SH-SY5Y (cell line): ENCODE results near the gene PLPPR2.

Experiments used
- GATA2 ChIP-seq: IDR thresholded peaks from 2 replicates; pipeline ENCODE4 v1.6.1; 2011; ENCODE audit warnings: mild to moderate bottlenecking, low read depth, low read length
- GATA3 ChIP-seq: IDR thresholded peaks from 2 replicates; pipeline ENCODE4 v1.6.1; 2011; ENCODE audit warnings: low read depth, mild to moderate bottlenecking, low read length, moderate library complexity

PLPPR2 gene

DNA sequence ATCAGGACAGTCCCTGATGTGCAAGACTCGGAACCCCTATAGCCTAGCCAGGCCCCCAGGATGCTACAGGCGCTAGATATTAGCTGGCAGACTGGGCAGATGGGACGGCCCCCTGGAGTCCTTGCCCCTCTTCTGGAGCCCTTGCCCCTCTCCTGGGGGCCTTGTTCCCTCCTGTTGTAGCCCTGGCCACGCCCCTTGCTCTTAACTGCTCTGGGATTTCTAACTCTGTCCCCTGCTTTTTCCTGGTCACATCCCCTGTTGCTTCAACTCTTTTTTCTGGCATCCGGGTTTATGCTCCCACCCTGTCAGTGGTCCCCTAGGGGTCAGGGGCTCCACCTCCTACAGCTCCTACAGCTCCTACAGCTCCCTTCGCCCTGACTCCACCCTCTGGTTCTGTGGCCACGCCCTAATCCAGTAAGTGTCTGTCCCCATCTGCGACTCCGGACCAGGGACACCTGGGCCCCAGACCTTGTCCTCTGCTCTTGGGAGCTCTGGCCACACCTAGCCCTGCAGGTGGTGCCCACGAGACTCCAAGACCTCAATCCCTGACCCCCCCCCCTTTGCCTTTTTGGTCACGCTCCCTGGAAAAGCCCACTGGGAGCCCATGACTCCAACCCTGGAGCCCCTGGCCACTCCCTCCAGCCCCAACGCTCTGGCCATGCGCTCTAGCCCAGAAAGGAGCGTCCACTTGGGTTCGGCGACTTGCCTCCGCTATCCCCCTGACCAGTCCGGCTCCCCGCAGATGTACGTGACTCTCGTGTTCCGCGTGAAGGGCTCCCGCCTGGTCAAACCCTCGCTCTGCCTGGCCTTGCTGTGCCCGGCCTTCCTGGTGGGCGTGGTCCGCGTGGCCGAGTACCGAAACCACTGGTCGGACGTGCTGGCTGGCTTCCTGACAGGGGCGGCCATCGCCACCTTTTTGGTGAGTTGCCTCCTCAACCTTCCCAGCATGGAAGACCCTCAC, 6.8 kb downstream of the PLPPR2 start:
- TF ChIP-seq GATA3, result no peak
- TF ChIP-seq GATA2, result no peak

GRCh38 chr19:11363881-11364280, 8.6 kb downstream of the PLPPR2 start:
- TF ChIP-seq GATA3 (no peak), GATA2 (no peak)

DNA sequence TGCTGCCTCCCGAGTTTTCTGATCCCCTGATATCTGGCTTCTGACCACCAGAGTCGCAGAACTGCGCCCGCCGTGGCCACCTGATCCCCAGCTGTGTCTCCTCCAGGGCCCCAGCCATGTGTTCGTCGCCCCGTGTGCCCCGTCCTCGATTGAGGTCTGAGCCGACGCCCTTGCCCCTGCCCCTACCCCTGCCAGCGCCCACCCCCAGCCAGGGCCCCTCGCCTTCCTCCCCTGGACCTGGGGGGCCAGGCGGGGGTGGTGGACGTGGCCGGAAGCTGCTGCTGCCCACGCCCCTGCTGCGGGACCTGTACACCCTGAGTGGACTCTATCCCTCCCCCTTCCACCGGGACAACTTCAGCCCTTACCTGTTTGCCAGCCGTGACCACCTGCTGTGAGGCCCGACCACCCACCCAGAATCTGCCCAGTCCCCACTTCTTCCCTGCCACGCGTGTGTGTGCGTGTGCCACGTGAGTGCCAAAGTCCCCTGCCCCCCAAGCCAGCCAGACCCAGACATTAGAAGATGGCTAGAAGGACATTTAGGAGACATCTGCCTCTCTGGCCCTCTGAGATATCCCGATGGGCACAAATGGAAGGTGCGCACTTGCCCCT, 9.2 kb downstream of the PLPPR2 start:
- no peak for TF ChIP-seq GATA3
- TF ChIP-seq GATA2, result no peak

DNA sequence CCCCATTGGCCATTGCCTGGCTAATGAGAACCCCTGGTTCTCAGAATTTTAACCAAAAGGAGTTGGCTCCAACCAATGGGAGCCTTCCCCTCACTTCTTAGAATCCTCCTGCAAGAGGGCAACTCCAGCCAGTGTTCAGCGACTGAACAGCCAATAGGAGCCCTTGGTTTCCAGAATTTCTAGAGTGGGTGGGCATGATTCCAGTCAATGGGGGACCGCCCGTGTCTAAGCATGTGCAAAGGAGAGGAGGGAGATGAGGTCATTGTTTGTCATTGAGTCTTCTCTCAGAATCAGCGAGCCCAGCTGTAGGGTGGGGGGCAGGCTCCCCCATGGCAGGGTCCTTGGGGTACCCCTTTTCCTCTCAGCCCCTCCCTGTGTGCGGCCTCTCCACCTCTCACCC, 9.7 kb downstream of the PLPPR2 start:
- TF ChIP-seq GATA2 (no peak), GATA3 (no peak)

DNA sequence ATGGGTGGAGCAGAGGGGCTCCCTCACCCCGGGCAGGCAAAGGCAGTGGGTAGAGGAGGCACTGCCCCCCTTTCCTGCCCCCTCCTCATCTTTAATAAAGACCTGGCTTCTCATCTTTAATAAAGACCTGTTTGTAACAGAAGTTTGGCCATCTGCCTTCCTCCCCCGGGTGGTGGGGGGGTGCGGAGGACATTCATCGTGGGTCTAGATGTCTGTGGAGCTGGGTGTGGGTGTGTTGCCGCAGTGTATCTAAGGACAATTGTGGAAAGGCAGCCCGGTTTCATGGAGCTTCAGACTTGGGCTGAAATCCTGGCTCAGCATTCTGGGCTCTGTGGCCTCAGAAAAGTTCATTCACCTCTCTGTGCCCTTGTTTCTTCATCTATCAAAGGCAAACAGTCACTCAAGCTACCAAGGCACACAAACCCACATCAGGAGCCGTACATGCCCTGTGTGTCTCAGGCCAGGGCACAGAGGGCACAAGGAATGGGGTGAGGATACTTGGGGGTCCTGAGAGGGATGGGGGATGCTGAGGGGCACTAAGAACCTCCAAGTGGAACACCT, 10.4 kb downstream of the PLPPR2 start:
- no peak for TF ChIP-seq GATA2
- no peak for TF ChIP-seq GATA3

GRCh38 chr19:11367528-11367927, 12.3 kb downstream of the PLPPR2 start:
- TF ChIP-seq GATA3, result no peak
- no peak for TF ChIP-seq GATA2

- TF ChIP-seq GATA2 (no peak), GATA3 (no peak)
Measured at GRCh38 chr19:11370744-11371143, 15.5 kb downstream of the PLPPR2 start.

DNA sequence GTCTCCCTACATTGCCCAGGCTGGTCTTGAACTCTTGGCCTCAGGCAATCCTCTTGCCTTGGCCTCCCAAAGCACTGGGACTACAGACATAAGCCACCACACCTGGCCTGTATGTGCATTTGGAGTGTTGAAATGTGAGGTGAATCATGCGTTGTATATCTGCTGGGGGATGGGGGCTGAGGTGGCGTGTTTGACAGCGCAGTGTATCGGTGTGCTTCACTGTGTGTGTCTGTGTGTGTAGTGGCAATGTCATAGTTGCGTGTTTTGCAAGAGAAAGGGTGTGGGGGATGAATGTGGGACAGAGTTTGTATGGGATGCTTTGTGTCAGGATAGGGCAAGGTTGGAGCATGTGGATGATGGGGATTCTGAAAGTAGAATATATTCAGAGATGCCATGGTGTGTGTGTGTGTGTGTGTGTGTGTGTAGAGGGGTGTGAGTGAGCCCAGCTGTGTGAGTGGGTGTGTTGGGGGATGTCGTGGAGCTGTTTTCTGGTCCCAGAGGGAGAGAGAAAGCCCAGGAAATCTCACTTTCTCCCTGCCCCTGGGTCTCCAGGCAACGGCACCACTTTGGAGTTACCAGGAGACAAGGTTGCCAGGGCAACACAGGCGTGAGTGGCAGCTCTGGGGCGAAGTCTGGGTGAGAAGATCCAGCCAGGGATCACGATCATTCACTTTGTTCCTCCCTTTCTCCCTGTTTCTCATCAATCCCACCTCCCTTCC, 18.1 kb downstream of the PLPPR2 start:
- no peak for TF ChIP-seq GATA2
- no peak for TF ChIP-seq GATA3

GRCh38 chr19:11373885-11374432, 18.7 kb downstream of the PLPPR2 start:
- no peak for TF ChIP-seq GATA3
- TF ChIP-seq GATA2, result no peak

DNA sequence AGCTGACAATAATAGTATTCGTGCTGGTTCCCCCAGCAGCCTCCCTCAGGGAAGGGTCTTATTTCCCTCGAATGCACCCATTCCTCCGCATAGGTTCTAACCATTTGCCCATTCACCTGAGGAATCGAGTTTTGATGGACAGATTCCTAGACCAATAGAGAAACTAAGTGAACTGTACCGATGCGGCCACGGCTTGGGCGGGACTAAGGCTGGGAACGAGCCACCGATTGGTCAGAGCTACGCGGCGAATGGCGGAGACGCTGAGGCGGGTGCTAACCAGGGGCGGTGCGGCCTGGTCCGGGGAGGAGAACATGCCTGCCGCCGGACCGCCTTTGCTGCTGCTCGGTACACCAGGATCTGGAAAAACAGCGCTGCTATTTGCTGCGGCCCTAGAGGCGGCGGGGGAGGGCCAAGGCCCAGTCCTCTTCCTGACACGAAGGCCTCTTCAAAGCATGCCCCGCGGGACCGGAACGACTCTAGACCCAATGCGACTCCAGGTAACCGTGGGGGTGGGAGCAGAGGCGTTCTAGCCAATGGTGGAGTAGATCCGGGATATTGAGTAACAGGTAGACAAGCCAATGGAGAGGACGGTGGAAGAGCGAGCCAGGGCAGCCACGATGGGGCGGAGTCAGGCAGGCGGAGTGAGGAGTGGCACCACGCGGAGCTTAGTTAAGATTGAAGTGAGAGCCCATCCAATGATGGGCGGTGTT, 19.4 kb downstream of the PLPPR2 start, which contains the start of gene SWSAP1:
Gene SWSAP1 (plus strand): TSS at position 234 of the 710 bp plus-strand sequence. CDS start 15 bp downstream, at position 249.
- TF ChIP-seq GATA2 (no peak), GATA3 (no peak)

- TF ChIP-seq GATA3 (no peak), GATA2 (no peak)
Measured at GRCh38 chr19:11375143-11375948, 20.1 kb downstream of the PLPPR2 start.

- no peak for TF ChIP-seq GATA2
- no peak for TF ChIP-seq GATA3
Measured at GRCh38 chr19:11377237-11377636, 22.0 kb downstream of the PLPPR2 start.

GRCh38 chr19:11377756-11378155, 22.5 kb downstream of the PLPPR2 start:
- no peak for TF ChIP-seq GATA2
- no peak for TF ChIP-seq GATA3
